GM23338 (cell line): ENCODE data around the gene TRAPPC14. TPM values are rescaled to one million over a fixed set of nuclear protein-coding genes. Genes with fewer than 3 reads are reported as not detected.
A peak's percentile ranks its signal among the peaks of the same experiment; 100 is the strongest.
"Not testable (repeated sequence)": the region's sequence is repeated elsewhere in the genome, so short reads cannot be mapped to it uniquely, and the experiment has no call there.

Experiments used
- ATAC-seq: fragments of 200-7000 bp; cut with Tn5 transposase; 3 replicates; pipeline ENCODE4 v1.9.1; 2020
- DNase-seq: peaks from one replicate; pipeline ENCODE4 v3.0.0-alpha.2; 2015; ENCODE audit warnings: low spot score
- H2AFZ ChIP-seq: fragments of 200-600 bp; sonication (generic); 2 replicates; pipeline ENCODE4 v1.8.0; 2016; ENCODE audit warnings: antibody characterized with exemption, mild to moderate bottlenecking, moderate library complexity
- H3F3A ChIP-seq: fragments of 200-600 bp; sonication (generic); replicated peaks from 2 replicates; pipeline ENCODE4 v1.8.0; 2017; ENCODE audit warnings: antibody characterized with exemption, mixed run types, low read depth
- H3K27ac ChIP-seq: fragments of 200-600 bp; sonication (generic); 2 replicates; pipeline ENCODE4 v1.6.1; 2016; ENCODE audit warnings: low read depth
- H3K27me3 ChIP-seq: fragments of 200-600 bp; sonication (generic); 2 replicates; pipeline ENCODE4 v1.8.0; 2016; ENCODE audit warnings: mild to moderate bottlenecking, mixed run types, moderate library complexity; ENCODE audit not compliant: insufficient read depth
- H3K36me3 ChIP-seq: fragments of 200-600 bp; sonication (generic); 2 replicates; pipeline ENCODE4 v1.8.0; 2016; ENCODE audit warnings: mild to moderate bottlenecking; ENCODE audit not compliant: insufficient read depth
- H3K4me1 ChIP-seq: fragments of 200-600 bp; sonication (generic); 2 replicates; pipeline ENCODE4 v1.8.0; 2016; ENCODE audit warnings: mild to moderate bottlenecking, moderate library complexity; ENCODE audit not compliant: insufficient read depth
- H3K4me2 ChIP-seq: fragments of 200-600 bp; sonication (generic); 2 replicates; pipeline ENCODE4 v1.7.1; 2017; ENCODE audit warnings: mixed run types
- H3K4me3 ChIP-seq: fragments of 200-600 bp; sonication (generic); 2 replicates; pipeline ENCODE4 v1.6.1; 2016; ENCODE audit warnings: mixed run types
- H3K79me2 ChIP-seq: fragments of 200-600 bp; sonication (generic); replicated peaks from 2 replicates; pipeline ENCODE4 v1.8.0; 2017; ENCODE audit warnings: mild to moderate bottlenecking; ENCODE audit not compliant: insufficient read depth
- H3K9me2 ChIP-seq: fragments of 200-600 bp; sonication (generic); 2 replicates; pipeline ENCODE4 v1.8.0; 2017; ENCODE audit not compliant: insufficient read depth
- H4K20me1 ChIP-seq: fragments of 200-600 bp; sonication (generic); replicated peaks from 2 replicates; pipeline ENCODE4 v1.8.0; 2017; ENCODE audit warnings: mild to moderate bottlenecking; ENCODE audit not compliant: insufficient read depth
- H3K27ac Mint-ChIP-seq: 2 replicates; pipeline ENCODE4 v1.8.0; 2020; ENCODE audit warnings: inconsistent platforms, mild to moderate bottlenecking, moderate library complexity, mixed read lengths
- H3K27me3 Mint-ChIP-seq: 3 replicates; pipeline ENCODE4 v1.8.0; 2022; ENCODE audit warnings: low read depth, mild to moderate bottlenecking, moderate library complexity, mixed read lengths, inconsistent platforms; ENCODE audit not compliant: insufficient read depth, poor library complexity
- H3K36me3 Mint-ChIP-seq: 3 replicates; pipeline ENCODE4 v1.8.0; 2021; ENCODE audit warnings: low read depth, mild to moderate bottlenecking, inconsistent platforms, moderate library complexity, mixed read lengths
- H3K4me1 Mint-ChIP-seq: 3 replicates; pipeline ENCODE4 v1.8.0; 2020; ENCODE audit warnings: mild to moderate bottlenecking, inconsistent platforms, mixed read lengths
- H3K4me3 Mint-ChIP-seq: 3 replicates; pipeline ENCODE4 v1.8.0; 2021; ENCODE audit warnings: moderate library complexity, mild to moderate bottlenecking, inconsistent platforms, mixed read lengths
- H3K9me3 Mint-ChIP-seq: 3 replicates; pipeline ENCODE4 v1.8.0; 2020; ENCODE audit warnings: moderate library complexity, mild to moderate bottlenecking, inconsistent platforms, mixed read lengths
- CREB1 ChIP-seq: fragments of 250-450 bp; sonication (Bioruptor Pico); IDR thresholded peaks from 2 replicates; pipeline ENCODE4 v1.5.0; 2020; ENCODE audit warnings: low read depth, mild to moderate bottlenecking, moderate library complexity
- EZH2 ChIP-seq: fragments of 200-600 bp; sonication (generic); IDR thresholded peaks from one replicate; pipeline ENCODE4 v1.8.0; 2017; ENCODE audit warnings: antibody characterized with exemption, mild to moderate bottlenecking, low read depth; ENCODE audit not compliant: unreplicated experiment
- EZH2phosphoT487 ChIP-seq: fragments of 200-600 bp; sonication (generic); IDR thresholded peaks from one replicate; pipeline ENCODE4 v1.8.1; 2018; ENCODE audit warnings: antibody characterized with exemption; ENCODE audit not compliant: unreplicated experiment
- POLR2AphosphoS5 ChIP-seq: IDR thresholded peaks from 2 replicates; pipeline ENCODE4 v1.6.1; 2016; ENCODE audit warnings: antibody characterized with exemption, low read depth
- ZNF114 ChIP-seq: fragments of 250-450 bp; sonication (Bioruptor Pico); IDR thresholded peaks from 2 replicates; pipeline ENCODE4 v1.5.0; 2020; ENCODE audit warnings: mild to moderate bottlenecking, moderate library complexity
- polyA plus RNA-seq: library from polyadenylated mRNA; unstranded; fragments of >200 nt; fragmentation: Nextera tagmentation; extraction: Ambion mirVana; gene quantifications from 2 replicates; pipeline ENCODE4 v1.2.1, GENCODE V29; 2016
- total RNA-seq: library from RNA; depleted of rRNA; stranded (reverse); fragments of >200 nt; shearing (Covaris generic); gene quantifications from 2 replicates; pipeline ENCODE4 v1.2.3, GENCODE V29; 2014
- TF ChIP-seq, protein P1 (sequence below): IDR thresholded peaks from one replicate; pipeline ENCODE4 v1.6.1; 2018; ENCODE audit warnings: antibody characterized with exemption; ENCODE audit not compliant: unreplicated experiment
- TF ChIP-seq, protein P2 (sequence below), 2 experiments: fragments of 200-600 bp in 1 of 2; sonication (generic) in 1 of 2; conservative IDR thresholded peaks; 2 replicates each; pipeline versions ENCODE4 v1.5.1 to v1.6.1; 2016 to 2017; ENCODE audit warnings: antibody characterized with exemption in 2 of 2, low read depth in 2 of 2, mild to moderate bottlenecking in 2 of 2, moderate library complexity in 1 of 2

Gene TRAPPC14
- total and polyA plus RNA-seq, 2 experiments from 2014 or later, result 9.3 to 15.7 TPM

DNA sequence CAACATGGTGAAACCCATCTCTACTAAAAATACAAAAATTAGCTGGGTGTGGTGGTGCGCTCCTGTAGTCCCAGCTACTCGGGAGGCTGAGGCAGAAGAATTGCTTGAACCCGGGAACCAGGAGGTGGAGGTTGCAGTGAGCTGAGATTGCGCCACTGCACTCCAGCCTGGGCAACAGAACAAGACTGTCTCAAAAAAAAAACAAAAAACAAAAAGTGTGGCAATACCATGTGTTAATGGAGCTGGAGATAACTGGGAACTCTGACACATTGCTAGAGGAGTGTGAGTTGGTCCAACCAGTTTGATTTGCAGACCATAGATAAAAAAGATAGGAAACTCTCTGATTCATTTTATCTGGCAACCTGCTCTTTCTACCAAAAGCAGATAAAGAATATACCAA, 12.2 kb downstream of the TRAPPC14 start:
- not testable (repeated sequence) for H3K27ac Mint-ChIP-seq, H3K36me3 Mint-ChIP-seq

DNA sequence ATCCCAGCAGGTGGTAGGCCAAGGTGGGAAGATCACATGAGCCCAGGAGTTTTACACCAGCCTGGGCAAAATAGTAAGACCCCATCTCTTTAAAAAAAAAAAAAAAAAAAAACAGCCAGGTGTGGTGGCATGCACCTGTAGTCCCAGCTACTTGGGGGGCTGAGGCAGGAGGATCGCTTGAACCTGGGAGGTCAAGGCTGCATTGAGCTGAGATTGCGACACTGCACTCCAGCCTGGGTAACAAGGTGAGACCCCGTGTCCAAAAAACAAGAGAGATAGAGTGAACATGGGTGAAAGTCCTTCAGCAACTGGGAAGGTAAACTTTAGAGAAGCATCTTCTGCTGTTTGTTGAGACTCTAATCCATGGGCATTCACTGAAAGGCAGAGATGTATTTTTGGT, 16.1 kb downstream of the TRAPPC14 start:
- Histone ChIP-seq H3K9me2 (no peaks in the 10 kb centered on the region), H3K36me3 (no peaks in the 10 kb centered on the region), H3F3A (0 out of 2 replicates have a peak, but pooled peaks cover under 1% of the 10 kb centered on the region), H3K27ac (no peak overlapping the region), H2AFZ (no peak overlapping the region), H3K4me2 (no peak overlapping the region), H3K79me2 (no peaks in the 10 kb centered on the region), H3K4me3 (no peak overlapping the region), H3K4me1 (no peaks in the 10 kb centered on the region), H4K20me1 (no peaks in the 10 kb centered on the region), H3K27me3 (no peaks in the 10 kb centered on the region)
- H3K27me3 Mint-ChIP-seq, result peaks cover 7% of the 10 kb centered on the region
- no peak for ATAC-seq
- peaks cover 8% of the 10 kb centered on the region; the same call in 2 of the 3 replicates for H3K4me1 Mint-ChIP-seq
- no peak for DNase-seq
- peaks cover 4% of the 10 kb centered on the region; the same call in 1 of the 3 replicates for H3K9me3 Mint-ChIP-seq
- TF ChIP-seq EZH2phosphoT487, result no peak
- no peaks in the 10 kb centered on the region; the same call in 2 of the 3 replicates for H3K36me3 Mint-ChIP-seq
- H3K27ac Mint-ChIP-seq, result no peak overlapping the region
- no peak overlapping the region for H3K4me3 Mint-ChIP-seq

More for the DNA sequence above, 12.2 kb downstream of the TRAPPC14 start:
- H4K20me1 ChIP-seq, H3K4me3 ChIP-seq, H3K27ac ChIP-seq, ATAC-seq, H3K27me3 Mint-ChIP-seq, H3K9me3 Mint-ChIP-seq, H3K27me3 ChIP-seq, DNase-seq, H3K4me2 ChIP-seq, H3K36me3 ChIP-seq, H3K4me3 Mint-ChIP-seq, H3K9me2 ChIP-seq, H2AFZ ChIP-seq, H3F3A ChIP-seq: not testable (repeated sequence)
- Histone ChIP-seq H3K4me1 (peaks cover 15% of the 10 kb centered on the region), H3K79me2 (peaks cover 24% of the 10 kb centered on the region)
- H3K4me1 Mint-ChIP-seq, result peaks cover 19% of the 10 kb centered on the region

DNA sequence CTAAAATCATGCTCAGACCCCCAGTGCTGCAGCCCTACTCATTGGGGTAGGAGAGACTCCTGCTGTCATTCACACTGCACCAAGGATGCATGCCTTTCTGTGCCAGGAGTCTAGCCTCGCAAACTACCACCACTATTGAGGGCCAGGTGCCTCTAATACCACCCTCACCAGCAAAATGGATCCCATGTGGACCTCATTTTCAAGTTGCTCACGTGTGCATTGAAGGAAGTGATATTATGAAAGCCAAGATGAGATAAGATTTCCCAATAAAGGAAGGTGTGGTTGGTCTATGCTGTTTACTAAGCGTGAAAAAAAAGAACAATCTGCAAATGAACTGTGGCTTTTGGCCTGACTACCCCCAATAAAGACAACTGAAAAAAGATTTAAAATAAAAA, 17.0 kb downstream of the TRAPPC14 start:
- ATAC-seq (no peak), DNase-seq (no peak)
- H3K4me1 Mint-ChIP-seq, result peaks cover 8% of the 10 kb centered on the region; the same call in 2 of the 3 replicates
- Histone ChIP-seq H3K4me1 (no peaks in the 10 kb centered on the region), H3K4me3 (no peak overlapping the region), H4K20me1 (no peaks in the 10 kb centered on the region), H3K27me3 (no peaks in the 10 kb centered on the region), H3K9me2 (no peaks in the 10 kb centered on the region), H2AFZ (0 out of 2 replicates have a peak overlapping the region, but pooled peaks have one; percentile 10), H3F3A (no peaks in the 10 kb centered on the region), H3K27ac (no peak overlapping the region), H3K79me2 (no peaks in the 10 kb centered on the region), H3K4me2 (no peak overlapping the region), H3K36me3 (no peaks in the 10 kb centered on the region)
- no peak for TF ChIP-seq ZNF114
- H3K27me3 Mint-ChIP-seq, result peaks cover 2% of the 10 kb centered on the region
- no peak overlapping the region for H3K4me3 Mint-ChIP-seq
- H3K36me3 Mint-ChIP-seq, result no peaks in the 10 kb centered on the region; the same call in 2 of the 3 replicates
- H3K27ac Mint-ChIP-seq, result no peak overlapping the region
- H3K9me3 Mint-ChIP-seq, result peaks cover 4% of the 10 kb centered on the region; the same call in 1 of the 3 replicates

DNA sequence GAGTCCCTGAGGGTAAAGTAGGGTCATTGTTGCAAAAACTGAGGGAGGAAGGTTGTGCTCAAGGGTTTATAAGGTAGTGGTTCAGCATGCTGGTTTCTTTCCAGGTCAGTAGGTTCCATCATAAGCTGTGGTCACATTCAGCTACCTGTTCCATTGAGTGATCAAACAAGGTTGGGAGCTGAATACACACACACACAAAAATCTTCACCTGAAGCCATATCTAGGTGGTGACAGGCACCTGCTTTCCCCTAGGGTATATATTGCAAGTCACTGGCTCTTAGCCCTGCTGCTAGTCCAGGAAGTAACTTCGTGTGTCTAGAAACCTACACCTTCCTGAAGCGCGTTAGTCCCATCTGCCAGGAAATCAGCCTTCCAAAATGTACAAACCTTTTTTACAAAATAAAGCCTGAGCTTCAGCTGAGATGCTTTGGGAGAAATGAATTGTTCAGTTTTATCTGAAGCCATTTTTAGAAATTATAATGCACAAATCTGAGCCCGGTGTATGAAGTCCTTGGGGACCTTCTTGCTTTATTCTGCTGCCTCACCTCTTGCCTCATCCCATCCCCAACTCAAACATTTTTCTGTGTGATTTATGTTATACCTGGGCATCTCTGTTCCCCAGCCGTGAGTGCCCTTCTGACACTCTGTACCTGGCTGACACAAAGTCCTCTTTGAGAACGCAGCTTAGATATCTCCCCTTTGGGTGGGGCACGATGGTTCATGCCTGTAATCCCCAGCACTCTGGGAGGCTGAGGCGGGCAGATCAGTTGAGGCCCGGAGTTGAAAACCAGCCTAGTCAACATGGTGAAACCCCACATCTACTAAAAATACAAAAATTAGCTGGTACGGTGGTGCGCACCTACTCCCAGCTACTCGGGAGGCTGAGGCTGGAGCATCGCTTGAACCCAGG, 20.4 kb downstream of the TRAPPC14 start:
- Histone ChIP-seq H3K27ac (no peak overlapping the region), H3K79me2 (no peaks in the 10 kb centered on the region), H3K4me3 (no peak overlapping the region), H3K9me2 (no peaks in the 10 kb centered on the region), H3K36me3 (no peaks in the 10 kb centered on the region), H3K4me1 (no peaks in the 10 kb centered on the region), H4K20me1 (no peaks in the 10 kb centered on the region), H3F3A (no peaks in the 10 kb centered on the region), H3K27me3 (no peaks in the 10 kb centered on the region), H2AFZ (no peak overlapping the region), H3K4me2 (no peak overlapping the region)
- H3K36me3 Mint-ChIP-seq, result no peaks in the 10 kb centered on the region
- H3K4me3 Mint-ChIP-seq, result no peak overlapping the region
- H3K27me3 Mint-ChIP-seq, result peaks cover 3% of the 10 kb centered on the region
- H3K27ac Mint-ChIP-seq, result no peak overlapping the region
- H3K9me3 Mint-ChIP-seq, result no peaks in the 10 kb centered on the region; the same call in 2 of the 3 replicates
- no peak for DNase-seq
- ATAC-seq, result no peak
- H3K4me1 Mint-ChIP-seq, result no peaks in the 10 kb centered on the region
- TF ChIP-seq POLR2AphosphoS5 (no peak), CREB1 (CRISPR knock-in tag) (no peak), ZNF114 (no peak), EZH2 (no peak)
- TF ChIP-seq, protein P1, sequence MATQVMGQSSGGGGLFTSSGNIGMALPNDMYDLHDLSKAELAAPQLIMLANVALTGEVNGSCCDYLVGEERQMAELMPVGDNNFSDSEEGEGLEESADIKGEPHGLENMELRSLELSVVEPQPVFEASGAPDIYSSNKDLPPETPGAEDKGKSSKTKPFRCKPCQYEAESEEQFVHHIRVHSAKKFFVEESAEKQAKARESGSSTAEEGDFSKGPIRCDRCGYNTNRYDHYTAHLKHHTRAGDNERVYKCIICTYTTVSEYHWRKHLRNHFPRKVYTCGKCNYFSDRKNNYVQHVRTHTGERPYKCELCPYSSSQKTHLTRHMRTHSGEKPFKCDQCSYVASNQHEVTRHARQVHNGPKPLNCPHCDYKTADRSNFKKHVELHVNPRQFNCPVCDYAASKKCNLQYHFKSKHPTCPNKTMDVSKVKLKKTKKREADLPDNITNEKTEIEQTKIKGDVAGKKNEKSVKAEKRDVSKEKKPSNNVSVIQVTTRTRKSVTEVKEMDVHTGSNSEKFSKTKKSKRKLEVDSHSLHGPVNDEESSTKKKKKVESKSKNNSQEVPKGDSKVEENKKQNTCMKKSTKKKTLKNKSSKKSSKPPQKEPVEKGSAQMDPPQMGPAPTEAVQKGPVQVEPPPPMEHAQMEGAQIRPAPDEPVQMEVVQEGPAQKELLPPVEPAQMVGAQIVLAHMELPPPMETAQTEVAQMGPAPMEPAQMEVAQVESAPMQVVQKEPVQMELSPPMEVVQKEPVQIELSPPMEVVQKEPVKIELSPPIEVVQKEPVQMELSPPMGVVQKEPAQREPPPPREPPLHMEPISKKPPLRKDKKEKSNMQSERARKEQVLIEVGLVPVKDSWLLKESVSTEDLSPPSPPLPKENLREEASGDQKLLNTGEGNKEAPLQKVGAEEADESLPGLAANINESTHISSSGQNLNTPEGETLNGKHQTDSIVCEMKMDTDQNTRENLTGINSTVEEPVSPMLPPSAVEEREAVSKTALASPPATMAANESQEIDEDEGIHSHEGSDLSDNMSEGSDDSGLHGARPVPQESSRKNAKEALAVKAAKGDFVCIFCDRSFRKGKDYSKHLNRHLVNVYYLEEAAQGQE, result no peak
- TF ChIP-seq, protein P2, sequence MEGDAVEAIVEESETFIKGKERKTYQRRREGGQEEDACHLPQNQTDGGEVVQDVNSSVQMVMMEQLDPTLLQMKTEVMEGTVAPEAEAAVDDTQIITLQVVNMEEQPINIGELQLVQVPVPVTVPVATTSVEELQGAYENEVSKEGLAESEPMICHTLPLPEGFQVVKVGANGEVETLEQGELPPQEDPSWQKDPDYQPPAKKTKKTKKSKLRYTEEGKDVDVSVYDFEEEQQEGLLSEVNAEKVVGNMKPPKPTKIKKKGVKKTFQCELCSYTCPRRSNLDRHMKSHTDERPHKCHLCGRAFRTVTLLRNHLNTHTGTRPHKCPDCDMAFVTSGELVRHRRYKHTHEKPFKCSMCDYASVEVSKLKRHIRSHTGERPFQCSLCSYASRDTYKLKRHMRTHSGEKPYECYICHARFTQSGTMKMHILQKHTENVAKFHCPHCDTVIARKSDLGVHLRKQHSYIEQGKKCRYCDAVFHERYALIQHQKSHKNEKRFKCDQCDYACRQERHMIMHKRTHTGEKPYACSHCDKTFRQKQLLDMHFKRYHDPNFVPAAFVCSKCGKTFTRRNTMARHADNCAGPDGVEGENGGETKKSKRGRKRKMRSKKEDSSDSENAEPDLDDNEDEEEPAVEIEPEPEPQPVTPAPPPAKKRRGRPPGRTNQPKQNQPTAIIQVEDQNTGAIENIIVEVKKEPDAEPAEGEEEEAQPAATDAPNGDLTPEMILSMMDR (conservative IDR thresholded peaks at IDR 0.05; ENCODE audit: low read depth in 2 of 2), result no peak
